Tibial nerve (tissue), 3 donors: ENCODE data around the gene SCN9A.

ENCODE experiments used
- EP300 ChIP-seq, 2 donors: sonication (generic); formaldehyde crosslinking; IDR thresholded peaks; one replicate each; pipeline ENCODE4 v1.6.1; 2017; ENCODE audit warnings: antibody characterized with exemption in 2 of 2, mild to moderate bottlenecking in 1 of 2
- POLR2A ChIP-seq, 2 donors: fragments of 450-650 bp; IDR thresholded peaks; one replicate each; pipeline ENCODE4 v1.6.1; 2017; ENCODE audit warnings: antibody characterized with exemption in 2 of 2, mild to moderate bottlenecking in 2 of 2, moderate library complexity in 2 of 2

DNA sequence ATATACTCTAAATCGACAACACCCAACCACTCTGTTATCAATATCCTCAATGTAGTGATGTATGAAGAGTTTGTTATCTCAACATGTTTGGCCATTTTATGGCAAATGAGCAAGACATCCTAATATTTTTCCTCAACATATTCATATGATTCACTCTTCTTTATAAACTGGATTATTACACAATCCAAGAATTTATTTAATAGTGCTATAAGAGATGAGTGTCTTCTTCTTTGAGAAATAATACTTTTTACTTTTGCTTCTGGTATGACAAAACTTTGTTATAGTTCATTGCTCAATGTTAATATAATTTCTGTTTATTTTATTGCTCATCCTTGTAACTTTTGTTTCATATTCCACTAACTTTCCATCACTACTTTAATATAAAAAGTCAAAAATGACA, 44.3 kb downstream of the SCN9A start:
- TF ChIP-seq POLR2A (IDR thresholded peaks at IDR 0.05) (no peak), EP300 (IDR thresholded peaks at IDR 0.05) (no peak)
